Left hindlimb (tissue), 1 donor: ENCODE measurements around the gene DPP4.

Experiments used
- DNase-seq: peaks from one replicate; pipeline ENCODE4 v3.0.0-alpha.2; 2018

DPP4 gene

GRCh38 chr2:161947406-161947805, 126.6 kb downstream of the DPP4 start:
- DNase-seq, result no peak

GRCh38 chr2:161946489-161947107, 127.4 kb downstream of the DPP4 start:
- no peak for DNase-seq

GRCh38 chr2:161943011-161943410, 131.0 kb downstream of the DPP4 start:
- DNase-seq, result no peak
